HG03442 (cell line): ENCODE results near the gene SLC22A4.

ENCODE experiments used
- ATAC-seq: cut with Tn5 transposase; IDR thresholded peaks from one replicate; pipeline ENCODE4 v1.9.1; 2021; ENCODE audit warnings: mild to moderate bottlenecking, moderate library complexity; ENCODE audit not compliant: unreplicated experiment

Gene SLC22A4

GRCh38 chr5:132389585-132390286 lies 95.5 kb downstream of the SLC22A4 start:
- ATAC-seq = no peak

- ATAC-seq = no peak
Measured at GRCh38 chr5:132391247-132391646, 97.1 kb downstream of the SLC22A4 start.

GRCh38 chr5:132391870-132392269 lies 97.7 kb downstream of the SLC22A4 start:
- no peak for ATAC-seq

- no peak for ATAC-seq
Measured at GRCh38 chr5:132392411-132392810, 98.2 kb downstream of the SLC22A4 start.

- no peak for ATAC-seq
Measured at GRCh38 chr5:132392978-132393825, 99.0 kb downstream of the SLC22A4 start.
